Right lobe of liver (tissue), 4 donors: ENCODE measurements around the gene APOA4.

ENCODE experiments used
- CTCF ChIP-seq, 4 donors: fragments of 200-600 bp in 3 of 4; fragments of 450-650 bp in 1 of 4; IDR thresholded peaks; one replicate each; pipeline versions ENCODE4 v1.5.1 to v1.8.0; 2016 to 2022; ENCODE audit warnings: antibody characterized with exemption in 4 of 4, mild to moderate bottlenecking in 2 of 4
- POLR2A ChIP-seq: fragments of 450-650 bp; IDR thresholded peaks from one replicate; pipeline ENCODE4 v1.6.1; 2017; ENCODE audit warnings: antibody characterized with exemption, mild to moderate bottlenecking
- donor health status: DM: no; HTN: no; CAD: no.
- donor health status: DM: no; HTN: no; CAD: no.
- donor health status: DM: no; HTN: yes; CAD: no.

- no peak for TF ChIP-seq CTCF (IDR thresholded peaks at IDR 0.05)
- no peak for TF ChIP-seq POLR2A
Measured at GRCh38 chr11:116860303-116860702, 37.2 kb upstream of the APOA4 start.
